ENCODE data around the gene LDLRAD4. TPM values are rescaled to one million over a fixed set of nuclear protein-coding genes. Genes with fewer than 3 reads are reported as not detected.

Gene LDLRAD4
- total and polyA plus RNA-seq, 12 donors: 3.9 to 64.5 (median 36.0) TPM

GRCh38 chr18:13332874-13333273 is 114.3 kb downstream of the LDLRAD4 start:
- intact Hi-C loops (cut with DNase I): no loop called here
- DNase-seq: no peak
- no peak for TF ChIP-seq POLR2A (IDR thresholded peaks at IDR 0.05)
- no peak for TF ChIP-seq CTCF (IDR thresholded peaks at IDR 0.05)
- H3K9me3 ChIP-seq (replicated peaks in 1 of 3): peaks cover 0 to 6% (median 0%) of the 10 kb centered on the region in 3 donors
- no peak overlapping the region for H3K4me3 ChIP-seq
- no peaks in the 10 kb centered on the region for H3K4me1 ChIP-seq (replicated peaks in 1 of 2)
- 74 to 78% (median 76%) methylated on average over 5 of the region's 5 CpGs for WGBS, 4 donors
- no peaks in the 10 kb centered on the region for H3K27me3 ChIP-seq
- no peak overlapping the region for H3K27ac ChIP-seq
- H3K36me3 ChIP-seq (replicated peaks in 1 of 2): no peaks in the 10 kb centered on the region

- intact Hi-C loops (cut with DNase I): no loop called here
- no peak for TF ChIP-seq CTCF (IDR thresholded peaks at IDR 0.05)
- no peak for TF ChIP-seq POLR2A (IDR thresholded peaks at IDR 0.05)
- H3K27ac ChIP-seq: no peak overlapping the region
Observed at GRCh38 chr18:13335903-13336302, 117.3 kb downstream of the LDLRAD4 start.

GRCh38 chr18:13336841-13337240 is 118.3 kb downstream of the LDLRAD4 start:
- TF ChIP-seq POLR2A (IDR thresholded peaks at IDR 0.05): no peak
- TF ChIP-seq CTCF (IDR thresholded peaks at IDR 0.05): no peak
- WGBS, 4 donors: 85 to 92% (median 88%) methylated on average over 4 of the region's 4 CpGs
- intact Hi-C loops (cut with DNase I): no loop called here

More at GRCh38 chr18:13335903-13336302, 117.3 kb downstream of the LDLRAD4 start:
- Histone ChIP-seq H3K27me3 (no peaks in the 10 kb centered on the region), H3K36me3 (replicated peaks in 1 of 2) (no peaks in the 10 kb centered on the region), H3K4me3 (no peak overlapping the region), H3K9me3 (replicated peaks in 1 of 3) (peaks cover 0 to 6% (median 0%) of the 10 kb centered on the region in 3 donors), H3K4me1 (replicated peaks in 1 of 2) (no peaks in the 10 kb centered on the region)
- WGBS, 4 donors: 78 to 87% (median 82%) methylated on average over 6 of the region's 6 CpGs
- no peak for DNase-seq

GRCh38 chr18:13337369-13337768 is 118.8 kb downstream of the LDLRAD4 start:
- H3K4me1 ChIP-seq (replicated peaks in 1 of 2): no peaks in the 10 kb centered on the region
- H3K9me3 ChIP-seq (replicated peaks in 1 of 3): peaks cover 0 to 12% (median 0%) of the 10 kb centered on the region in 3 donors
- TF ChIP-seq POLR2A (IDR thresholded peaks at IDR 0.05) (no peak), CTCF (IDR thresholded peaks at IDR 0.05) (no peak)
- H3K36me3 ChIP-seq (replicated peaks in 1 of 2): no peaks in the 10 kb centered on the region
- WGBS, 4 donors: 90 to 92% (median 90%) methylated on average over 6 of the region's 6 CpGs
- intact Hi-C loops (cut with DNase I): no loop called here
- H3K4me3 ChIP-seq: no peak overlapping the region
- no peak for DNase-seq
- no peak overlapping the region for H3K27ac ChIP-seq
- no peaks in the 10 kb centered on the region for H3K27me3 ChIP-seq

More at GRCh38 chr18:13336841-13337240, 118.3 kb downstream of the LDLRAD4 start:
- H3K36me3 ChIP-seq (replicated peaks in 1 of 2): no peaks in the 10 kb centered on the region
- DNase-seq: no peak
- no peak overlapping the region for H3K4me3 ChIP-seq
- no peaks in the 10 kb centered on the region for H3K27me3 ChIP-seq
- no peak overlapping the region for H3K27ac ChIP-seq
- no peaks in the 10 kb centered on the region for H3K4me1 ChIP-seq (replicated peaks in 1 of 2)
- H3K9me3 ChIP-seq (replicated peaks in 1 of 3): peaks cover 0 to 11% (median 0%) of the 10 kb centered on the region in 3 donors
